ENCODE results near the gene NEGR1.

The NEGR1 gene

GRCh38 chr1:72282271-72283021, at the start of gene NEGR1:
Gene NEGR1, minus strand, starts transcription at chr1:72282539.
- in situ Hi-C loops (cut with MboI; ENCODE audit: low pct_unique_long_range_greater_than_20kb, low sequenced_read_pairs, unreplicated experiment) = no loop called here
- no peak for TF ChIP-seq CTCF (IDR thresholded peaks at IDR 0.05; ENCODE audit: extremely low read depth, insufficient read depth, missing control alignments)
- DNase-seq (ENCODE audit: low spot score) = peak; percentile 57

- TF ChIP-seq CTCF (IDR thresholded peaks at IDR 0.05; ENCODE audit: extremely low read depth, insufficient read depth, missing control alignments) = no peak
- DNase-seq (ENCODE audit: low spot score) = no peak
- in situ Hi-C loops (cut with MboI; ENCODE audit: low pct_unique_long_range_greater_than_20kb, low sequenced_read_pairs, unreplicated experiment) = no loop called here
Observed at GRCh38 chr1:72326494-72326893, 44.2 kb upstream of the NEGR1 start.

- in situ Hi-C loops (cut with MboI; ENCODE audit: low pct_unique_long_range_greater_than_20kb, low sequenced_read_pairs, unreplicated experiment) = no loop called here
- TF ChIP-seq CTCF (IDR thresholded peaks at IDR 0.05; ENCODE audit: extremely low read depth, insufficient read depth, missing control alignments) = no peak
- DNase-seq (ENCODE audit: low spot score) = no peak
Observed at GRCh38 chr1:72324451-72324850, 42.1 kb upstream of the NEGR1 start.

GRCh38 chr1:72322910-72323309, 40.6 kb upstream of the NEGR1 start:
- TF ChIP-seq CTCF (IDR thresholded peaks at IDR 0.05; ENCODE audit: extremely low read depth, insufficient read depth, missing control alignments) = no peak

GRCh38 chr1:72296501-72296900, 14.2 kb upstream of the NEGR1 start:
- TF ChIP-seq CTCF (IDR thresholded peaks at IDR 0.05; ENCODE audit: extremely low read depth, insufficient read depth, missing control alignments) = no peak

More at GRCh38 chr1:72322910-72323309, 40.6 kb upstream of the NEGR1 start:
- DNase-seq (ENCODE audit: low spot score) = no peak
- in situ Hi-C loops (cut with MboI; ENCODE audit: low pct_unique_long_range_greater_than_20kb, low sequenced_read_pairs, unreplicated experiment) = no loop called here

GRCh38 chr1:72288886-72289285, 6.5 kb upstream of the NEGR1 start:
- no peak for DNase-seq (ENCODE audit: low spot score)
- TF ChIP-seq CTCF (IDR thresholded peaks at IDR 0.05; ENCODE audit: extremely low read depth, insufficient read depth, missing control alignments) = no peak
- in situ Hi-C loops (cut with MboI; ENCODE audit: low pct_unique_long_range_greater_than_20kb, low sequenced_read_pairs, unreplicated experiment) = no loop called here

More at GRCh38 chr1:72296501-72296900, 14.2 kb upstream of the NEGR1 start:
- in situ Hi-C loops (cut with MboI; ENCODE audit: low pct_unique_long_range_greater_than_20kb, low sequenced_read_pairs, unreplicated experiment) = no loop called here
- no peak for DNase-seq (ENCODE audit: low spot score)

All from GM13977 (cell line).